Stomach (tissue), 9 donors: ENCODE data around the gene SH3RF2. TPM values are rescaled to one million over a fixed set of nuclear protein-coding genes. Genes with fewer than 3 reads are reported as not detected.

Source experiments
- DNase-seq, 2 donors: peaks; one replicate each; pipeline versions ENCODE4 v3.0.0 to v3.0.0-alpha.2; 2013 to 2019
- H3K27ac ChIP-seq, 5 donors: fragments of 200-600 bp in 4 of 5; sonication (generic) in 4 of 5; one replicate each; pipeline ENCODE4 v1.5.1; 2013 to 2019; ENCODE audit warnings: mild to moderate bottlenecking in 1 of 5, moderate library complexity in 1 of 5
- H3K27me3 ChIP-seq, 3 donors: fragments of 200-600 bp; sonication (generic); one replicate each; pipeline ENCODE4 v1.5.1; 2017 to 2019; ENCODE audit warnings: mixed run types in 1 of 3
- H3K36me3 ChIP-seq, 4 donors: fragments of 200-600 bp; sonication (generic); 1 replicate in 3 of 4; 2 replicates in 1 of 4; pipeline ENCODE4 v1.5.1; 2016 to 2019
- H3K4me1 ChIP-seq, 4 donors: fragments of 200-600 bp; sonication (generic); one replicate each; pipeline ENCODE4 v1.5.1; 2016 to 2019
- H3K4me3 ChIP-seq, 4 donors: fragments of 200-600 bp; sonication (generic) in 3 of 4; one replicate each; pipeline ENCODE4 v1.5.1; 2016 to 2019; ENCODE audit warnings: mild to moderate bottlenecking in 1 of 4
- H3K9me3 ChIP-seq, 4 donors: fragments of 200-600 bp; sonication (generic); one replicate each; pipeline ENCODE4 v1.5.1; 2016 to 2019
- CTCF ChIP-seq, 7 experiments: fragments of 450-650 bp in 4 of 7; fragments of 200-600 bp in 3 of 7; sonication (generic) in 3 of 7; IDR thresholded peaks; one replicate each; pipeline ENCODE4 v1.5.1; 2016 to 2019; ENCODE audit warnings: antibody characterized with exemption in 7 of 7, control low read depth in 2 of 7, mild to moderate bottlenecking in 1 of 7
- EP300 ChIP-seq: sonication (generic); formaldehyde crosslinking; IDR thresholded peaks from one replicate; pipeline ENCODE4 v1.6.1; 2017; ENCODE audit warnings: antibody characterized with exemption
- POLR2A ChIP-seq, 4 donors: fragments of 450-650 bp; IDR thresholded peaks; one replicate each; pipeline ENCODE4 v1.6.1; 2016; ENCODE audit warnings: antibody characterized with exemption in 4 of 4, control low read depth in 2 of 4, mild to moderate bottlenecking in 1 of 4, moderate library complexity in 1 of 4
- POLR2AphosphoS5 ChIP-seq, 3 donors: sonication (generic); formaldehyde crosslinking; IDR thresholded peaks; one replicate each; pipeline ENCODE4 v1.6.1; 2016; ENCODE audit warnings: antibody characterized with exemption in 3 of 3
- WGBS, 5 donors: extraction: QIAGEN DNeasy Blood & Tissue Kit in 3 of 5; methylation state at CpG; one replicate each; pipeline versions ENCODE4 v1.1.5 to v1.1.7; 2013 to 2018; 5-methylcytosine and 5-hydroxymethylcytosine counted together
- intact Hi-C: fragments of 100-400 bp; cut with DNase I; formaldehyde crosslinking; loops from one replicate; pipeline ENCODE4 v1.15.1; 2023; ENCODE audit warnings: low total_unique reads
- polyA plus RNA-seq, 3 donors: library from polyadenylated mRNA; stranded (reverse); fragments of 200-250 nt; gene quantifications; one replicate each; pipeline ENCODE4 v1.2.3, GENCODE V29; 2013
- total RNA-seq, 5 donors: library from RNA; depleted of rRNA; stranded (reverse); fragments of >200 nt; gene quantifications; one replicate each; pipeline versions ENCODE4 v1.1.0 to v1.2.3, GENCODE V29; 2014 to 2016
- donor health status: healthy with polysubstance abuse.
- donor health status: Bipolar disorder and iron deficiency.
- donor health status: healthy.

Gene SH3RF2
- total and polyA plus RNA-seq, 8 donors = 20.8 to 62.0 (median 40.7) TPM

- Histone ChIP-seq H3K27me3 (no peaks in the 10 kb centered on the region), H3K9me3 (no peaks in the 10 kb centered on the region), H3K4me3 (no peak overlapping the region), H3K36me3 (peaks cover 0 to 68% (median 41%) of the 10 kb centered on the region in 4 donors), H3K27ac (no peak overlapping the region), H3K4me1 (no peaks in the 10 kb centered on the region)
- intact Hi-C loops = no loop called here
- no peak for DNase-seq
- no peak for TF ChIP-seq CTCF (IDR thresholded peaks at IDR 0.05)
- TF ChIP-seq POLR2A (IDR thresholded peaks at IDR 0.05) = no peak
- TF ChIP-seq POLR2AphosphoS5 (IDR thresholded peaks at IDR 0.05) = no peak
- no peak for TF ChIP-seq EP300
Measured at GRCh38 chr5:146052780-146053179, 116.4 kb downstream of the SH3RF2 start.

- TF ChIP-seq POLR2A (IDR thresholded peaks at IDR 0.05) (no peak), EP300 (no peak), CTCF (IDR thresholded peaks at IDR 0.05) (no peak), POLR2AphosphoS5 (IDR thresholded peaks at IDR 0.05) (no peak)
- 50 to 75% (median 66%) methylated on average over 2 of the region's 2 CpGs for WGBS, 5 donors
- peaks cover 0 to 78% (median 52%) of the 10 kb centered on the region in 4 donors for H3K36me3 ChIP-seq
- no peak for DNase-seq
- intact Hi-C loops = no loop called here
- H3K27ac ChIP-seq = no peak overlapping the region
- no peaks in the 10 kb centered on the region for H3K27me3 ChIP-seq
- no peak overlapping the region for H3K4me3 ChIP-seq
- no peaks in the 10 kb centered on the region for H3K4me1 ChIP-seq
- no peaks in the 10 kb centered on the region for H3K9me3 ChIP-seq
Measured at GRCh38 chr5:146055432-146055831, 119.1 kb downstream of the SH3RF2 start.

- intact Hi-C loops = no loop called here
- Histone ChIP-seq H3K36me3 (peaks cover 0 to 82% (median 67%) of the 10 kb centered on the region in 4 donors), H3K9me3 (no peaks in the 10 kb centered on the region)
Measured at GRCh38 chr5:146059460-146060220, 123.3 kb downstream of the SH3RF2 start.

GRCh38 chr5:146060221-146060585 is 123.8 kb downstream of the SH3RF2 start:
- intact Hi-C loops = no loop called here
- H3K27me3 ChIP-seq = no peaks in the 10 kb centered on the region
- DNase-seq = no peak
- no peaks in the 10 kb centered on the region for H3K9me3 ChIP-seq
- TF ChIP-seq CTCF (IDR thresholded peaks at IDR 0.05) = no peak
- TF ChIP-seq POLR2AphosphoS5 (IDR thresholded peaks at IDR 0.05) = no peak
- no peak for TF ChIP-seq POLR2A (IDR thresholded peaks at IDR 0.05)
- TF ChIP-seq EP300 = no peak
- H3K27ac ChIP-seq = no peak overlapping the region
- peaks cover 0 to 82% (median 67%) of the 10 kb centered on the region in 4 donors for H3K36me3 ChIP-seq
- no peak overlapping the region for H3K4me3 ChIP-seq
- no peaks in the 10 kb centered on the region for H3K4me1 ChIP-seq
- WGBS, 5 donors = 92 to 96% (median 93%) methylated on average over 5 of the region's 5 CpGs

More at GRCh38 chr5:146059460-146060220, 123.3 kb downstream of the SH3RF2 start:
- Histone ChIP-seq H3K4me3 (no peak overlapping the region), H3K27ac (no peak overlapping the region), H3K4me1 (no peaks in the 10 kb centered on the region), H3K27me3 (no peaks in the 10 kb centered on the region)
- DNase-seq = no peak
- no peak for TF ChIP-seq POLR2A (IDR thresholded peaks at IDR 0.05)
- no peak for TF ChIP-seq CTCF (IDR thresholded peaks at IDR 0.05)
- TF ChIP-seq POLR2AphosphoS5 (IDR thresholded peaks at IDR 0.05) = no peak
- TF ChIP-seq EP300 = no peak
- 72 to 82% (median 78%) methylated on average over 17 to 22 of the region's 22 CpGs for WGBS, 5 donors
